Left renal cortex interstitium (tissue), 4 donors: ENCODE measurements around the gene ADAMTS9. TPM values are rescaled to one million over a fixed set of nuclear protein-coding genes. Genes with fewer than 3 reads are reported as not detected.

ENCODE experiments used
- DNase-seq, 4 donors: peaks; one replicate each; pipeline ENCODE4 v3.0.0-alpha.2; 2013; ENCODE audit warnings: low read depth in 4 of 4, low spot score in 2 of 4, missing footprints in 1 of 4
- polyA plus RNA-seq, 4 donors: library from polyadenylated mRNA; unstranded; fragments of 120-200 nt; gene quantifications; one replicate each; pipeline ENCODE4 v1.2.1, GENCODE V29; 2013; ENCODE audit not compliant: insufficient read length in 4 of 4

Gene ADAMTS9
- polyA plus RNA-seq, 4 donors: 111 to 178 (median 132) TPM

- no peak for DNase-seq
Observed at GRCh38 chr3:64658001-64658400, 29.8 kb downstream of the ADAMTS9 start.

DNA sequence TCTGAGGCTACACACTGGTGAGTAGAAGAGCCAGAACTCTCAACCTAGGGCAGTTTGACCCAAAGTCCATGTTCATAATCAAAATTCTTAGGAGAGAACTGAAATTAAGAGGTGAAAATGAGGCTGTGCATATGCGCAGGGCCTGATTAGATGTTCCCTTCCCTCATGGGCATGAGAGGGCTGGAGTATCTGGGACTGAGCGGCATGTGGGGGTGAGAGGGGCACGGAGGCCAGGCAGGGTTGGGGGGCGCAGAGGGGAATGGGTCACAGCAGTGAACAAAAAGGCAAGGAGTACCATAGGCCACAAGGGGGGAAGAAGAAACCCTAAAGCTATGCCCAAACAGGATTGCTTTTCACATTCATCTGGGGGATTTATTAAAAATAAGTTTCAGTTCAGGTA lies 31.3 kb downstream of the ADAMTS9 start:
- no peak for DNase-seq

- no peak for DNase-seq
Observed at GRCh38 chr3:64655160-64655559, 32.6 kb downstream of the ADAMTS9 start.

DNA sequence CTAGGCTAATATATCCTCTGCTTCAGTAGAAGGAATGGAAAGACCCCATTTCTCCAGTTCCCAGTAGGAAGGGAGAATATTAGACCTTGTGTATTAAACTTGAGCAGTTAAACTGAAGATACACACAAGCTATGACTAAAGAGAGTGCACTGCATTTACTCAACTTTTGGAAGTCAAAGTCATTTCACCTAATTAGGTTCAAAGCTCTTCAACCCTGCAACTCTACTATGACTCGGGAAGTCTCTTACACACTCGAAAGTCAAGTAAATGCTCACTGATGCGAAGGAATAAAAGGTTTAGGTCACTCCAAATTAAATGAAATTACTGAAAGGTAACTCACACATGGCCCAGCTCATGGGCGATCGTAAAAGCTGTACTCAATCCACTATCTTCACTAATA lies 33.8 kb downstream of the ADAMTS9 start:
- DNase-seq: no peak

- DNase-seq: no peak
Observed at GRCh38 chr3:64653101-64653500, 34.7 kb downstream of the ADAMTS9 start.

DNA sequence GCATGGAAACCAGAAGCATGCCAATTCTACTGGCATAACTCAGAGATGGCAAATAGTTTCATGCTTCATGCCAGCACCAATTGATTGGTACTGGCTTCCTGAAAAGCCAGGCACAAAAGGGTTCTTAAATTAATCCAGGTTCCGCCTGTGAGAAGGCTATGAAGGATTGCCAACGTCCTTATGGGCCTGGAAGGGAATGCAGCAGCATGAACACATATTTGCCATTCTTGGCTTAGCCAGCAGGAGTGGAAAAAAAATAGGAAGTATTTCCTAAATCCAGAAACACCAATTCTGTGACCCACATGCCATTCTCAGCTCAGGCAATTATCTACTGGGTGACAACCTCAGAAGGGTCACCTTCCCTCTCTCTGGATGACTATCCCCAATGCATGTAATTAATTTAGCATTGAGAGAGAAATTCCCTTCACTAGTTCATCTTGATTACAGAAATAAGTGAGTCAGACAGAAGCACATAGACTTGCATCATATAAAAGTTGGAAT lies 36.0 kb downstream of the ADAMTS9 start:
- no peak for DNase-seq

DNA sequence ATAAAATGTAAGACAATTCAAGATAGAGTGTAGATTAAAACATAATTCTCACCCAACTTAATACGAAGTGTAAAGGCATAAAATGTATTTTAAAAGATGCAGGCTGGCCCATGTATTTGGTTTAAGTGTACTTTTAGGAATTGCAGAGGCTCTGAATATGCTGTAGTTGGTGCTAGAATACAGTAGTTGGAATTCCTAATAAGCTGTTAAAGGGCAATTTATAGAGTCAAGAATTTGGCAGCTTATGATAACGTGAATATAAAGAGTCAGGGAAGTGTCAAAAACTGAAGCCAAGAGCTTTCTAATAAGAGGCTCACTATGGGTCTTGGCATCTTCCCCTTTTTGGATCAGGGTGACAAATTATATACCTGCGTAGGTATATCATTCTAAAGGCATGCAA lies 36.5 kb downstream of the ADAMTS9 start:
- DNase-seq: no peak

GRCh38 chr3:64650715-64651114 lies 37.1 kb downstream of the ADAMTS9 start:
- no peak for DNase-seq

- no peak for DNase-seq
Observed at GRCh38 chr3:64650096-64650622, 37.6 kb downstream of the ADAMTS9 start.

DNA sequence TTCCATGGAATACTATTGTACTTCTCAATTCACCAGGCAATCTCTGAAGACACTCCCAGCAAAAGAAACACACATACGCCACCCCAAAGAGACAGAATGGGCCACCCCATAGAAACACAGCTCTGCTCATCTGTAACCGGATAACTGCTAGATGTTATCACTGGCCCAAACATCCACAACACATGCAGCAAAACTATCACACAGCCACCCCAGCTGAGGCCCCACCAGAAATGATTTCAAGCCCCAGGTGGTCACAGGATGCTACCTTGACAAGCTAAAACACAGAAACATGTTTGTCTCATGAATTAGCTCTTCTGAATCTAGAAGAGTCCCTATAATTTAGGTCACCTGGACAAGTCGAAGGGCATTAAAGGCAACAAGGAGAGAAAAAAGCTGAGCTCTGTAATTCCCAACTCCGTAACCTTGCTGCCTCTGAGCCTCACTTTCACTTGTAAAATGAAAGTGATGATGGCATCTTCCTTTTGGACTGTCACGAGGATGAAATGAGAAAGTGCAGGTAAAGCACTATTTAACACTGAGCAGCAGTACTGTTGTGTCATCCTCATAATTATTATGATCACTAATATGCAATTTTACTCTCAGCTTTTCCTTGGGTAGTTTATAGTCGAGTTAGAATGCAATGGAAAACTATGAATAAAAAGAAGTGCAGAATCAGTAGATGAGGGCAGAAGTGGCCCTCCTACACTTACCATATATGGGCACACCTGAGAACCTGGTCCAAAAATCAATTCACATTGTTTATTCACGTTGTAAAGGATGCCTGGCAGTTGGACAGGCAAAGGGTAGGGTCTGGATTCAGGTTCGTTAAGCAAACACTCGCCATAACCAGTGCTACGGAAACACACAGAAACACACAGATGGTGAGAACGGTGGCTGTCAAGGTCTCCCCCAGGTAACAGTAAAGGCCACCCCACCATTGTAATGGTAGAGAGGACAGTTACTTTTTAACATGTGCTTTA lies 38.6 kb downstream of the ADAMTS9 start:
- DNase-seq: no peak

GRCh38 chr3:64647825-64648224 lies 40.0 kb downstream of the ADAMTS9 start:
- DNase-seq: no peak

GRCh38 chr3:64645243-64645642 lies 42.6 kb downstream of the ADAMTS9 start:
- DNase-seq: no peak

DNA sequence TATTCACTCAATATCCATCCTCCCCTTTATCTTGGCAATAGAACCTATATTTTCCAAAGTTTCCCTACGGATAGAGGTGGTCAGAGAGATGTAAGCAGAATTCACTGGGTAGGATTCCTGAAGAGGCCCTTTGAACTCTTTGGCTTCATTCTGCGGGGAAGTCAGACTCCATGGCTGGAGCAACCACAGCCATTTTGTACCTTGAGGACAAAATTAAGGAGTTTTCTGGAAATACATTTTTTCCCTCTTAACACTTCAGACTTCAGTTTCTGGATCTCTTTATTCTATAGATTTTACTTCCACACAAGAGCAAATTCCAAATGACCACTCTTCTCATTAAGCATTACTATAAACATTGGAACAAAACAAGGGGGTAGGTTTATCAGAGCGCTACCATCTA lies 43.3 kb downstream of the ADAMTS9 start:
- DNase-seq: no peak

- DNase-seq: peak in 1 of 4 donors; percentile 50
Observed at GRCh38 chr3:64642327-64643151, 45.3 kb downstream of the ADAMTS9 start.

GRCh38 chr3:64638981-64639481 lies 48.8 kb downstream of the ADAMTS9 start:
- DNase-seq: no peak

- DNase-seq: no peak
Observed at GRCh38 chr3:64638511-64638910, 49.3 kb downstream of the ADAMTS9 start.

- DNase-seq: no peak
Observed at GRCh38 chr3:64634417-64634816, 53.4 kb downstream of the ADAMTS9 start.

DNA sequence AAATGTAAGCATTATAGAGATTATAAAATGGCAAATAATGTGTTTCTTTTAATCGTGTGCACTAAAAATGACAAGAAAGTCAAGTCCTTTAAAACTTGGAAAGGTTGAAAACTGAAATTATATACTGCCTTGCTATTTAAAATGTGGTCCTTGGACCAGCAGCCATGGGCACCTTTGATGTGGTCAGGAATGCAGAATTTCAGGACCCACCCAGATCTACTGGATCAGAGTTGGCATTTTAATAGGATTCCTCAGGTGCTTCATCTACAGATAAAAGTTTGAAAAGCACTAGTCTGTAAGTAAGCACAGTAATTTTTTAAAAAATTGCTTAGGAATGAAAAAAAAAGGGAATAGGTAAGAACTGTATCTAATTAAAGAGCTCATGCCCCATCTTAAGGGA lies 55.8 kb downstream of the ADAMTS9 start:
- DNase-seq: no peak

- DNase-seq: peak in 1 of 4 donors; percentile 38
Observed at GRCh38 chr3:64627471-64628321, 60.1 kb downstream of the ADAMTS9 start.

GRCh38 chr3:64627042-64627441 lies 60.8 kb downstream of the ADAMTS9 start:
- DNase-seq: no peak
